WERI-Rb-1 (cell line): ENCODE results near the gene FAM162B.

Experiments used
- DNase-seq: peaks from one replicate; pipeline ENCODE4 v3.0.0-alpha.2; 2020
- H3K27ac ChIP-seq: fragments of 250-450 bp; sonication (Bioruptor Pico); 2 replicates; pipeline ENCODE4 v1.5.1; 2020; ENCODE audit warnings: mild to moderate bottlenecking, moderate library complexity
- H3K27me3 ChIP-seq: fragments of 250-450 bp; sonication (Bioruptor Pico); 2 replicates; pipeline ENCODE4 v1.5.1; 2021; ENCODE audit warnings: mild to moderate bottlenecking, low read depth, moderate library complexity; ENCODE audit not compliant: insufficient read depth, severe bottlenecking
- H3K36me3 ChIP-seq: fragments of 250-450 bp; sonication (Bioruptor Pico); 2 replicates; pipeline ENCODE4 v1.5.1; 2020; ENCODE audit warnings: mild to moderate bottlenecking, moderate library complexity
- H3K4me3 ChIP-seq: 2 replicates; pipeline ENCODE4 v1.5.1; 2011; ENCODE audit warnings: low read depth, mild to moderate bottlenecking, control low read depth, low read length
- H3K9me3 ChIP-seq: fragments of 250-450 bp; sonication (Bioruptor Pico); 2 replicates; pipeline ENCODE4 v1.5.1; 2021; ENCODE audit warnings: mild to moderate bottlenecking, moderate library complexity; ENCODE audit not compliant: severe bottlenecking
- TF ChIP-seq, protein P1 (sequence below): IDR thresholded peaks from 2 replicates; pipeline ENCODE4 v1.5.1; 2011; ENCODE audit warnings: low read depth, mild to moderate bottlenecking, control low read depth, inconsistent platforms, low read length

FAM162B gene

DNA sequence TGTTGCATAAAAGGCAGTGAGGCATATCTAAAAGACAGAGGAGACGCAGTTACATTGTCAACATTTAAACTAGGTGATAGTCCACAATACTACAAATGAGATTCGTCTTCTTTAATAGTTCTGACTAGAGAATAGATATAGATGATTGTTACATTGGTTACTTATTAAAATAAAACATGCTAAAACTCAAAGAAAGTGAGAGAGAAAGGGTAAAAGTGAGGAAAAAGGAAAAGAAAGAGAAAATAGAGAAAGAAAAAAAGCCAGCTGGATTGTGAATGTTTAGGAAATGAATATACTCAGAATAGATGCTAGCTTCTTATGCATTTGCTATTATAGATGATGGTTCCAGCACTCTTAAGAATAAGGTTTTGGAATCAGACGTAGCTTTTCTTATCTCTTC is 27.7 kb upstream of the FAM162B start:
- no peaks in the 10 kb centered on the region for H3K9me3 ChIP-seq
- no peak for DNase-seq
- no peaks in the 10 kb centered on the region for H3K36me3 ChIP-seq
- no peaks in the 10 kb centered on the region for H3K27me3 ChIP-seq
- H3K27ac ChIP-seq: no peak overlapping the region
- TF ChIP-seq, protein P1, sequence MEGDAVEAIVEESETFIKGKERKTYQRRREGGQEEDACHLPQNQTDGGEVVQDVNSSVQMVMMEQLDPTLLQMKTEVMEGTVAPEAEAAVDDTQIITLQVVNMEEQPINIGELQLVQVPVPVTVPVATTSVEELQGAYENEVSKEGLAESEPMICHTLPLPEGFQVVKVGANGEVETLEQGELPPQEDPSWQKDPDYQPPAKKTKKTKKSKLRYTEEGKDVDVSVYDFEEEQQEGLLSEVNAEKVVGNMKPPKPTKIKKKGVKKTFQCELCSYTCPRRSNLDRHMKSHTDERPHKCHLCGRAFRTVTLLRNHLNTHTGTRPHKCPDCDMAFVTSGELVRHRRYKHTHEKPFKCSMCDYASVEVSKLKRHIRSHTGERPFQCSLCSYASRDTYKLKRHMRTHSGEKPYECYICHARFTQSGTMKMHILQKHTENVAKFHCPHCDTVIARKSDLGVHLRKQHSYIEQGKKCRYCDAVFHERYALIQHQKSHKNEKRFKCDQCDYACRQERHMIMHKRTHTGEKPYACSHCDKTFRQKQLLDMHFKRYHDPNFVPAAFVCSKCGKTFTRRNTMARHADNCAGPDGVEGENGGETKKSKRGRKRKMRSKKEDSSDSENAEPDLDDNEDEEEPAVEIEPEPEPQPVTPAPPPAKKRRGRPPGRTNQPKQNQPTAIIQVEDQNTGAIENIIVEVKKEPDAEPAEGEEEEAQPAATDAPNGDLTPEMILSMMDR: no peak
- H3K4me3 ChIP-seq: no peak overlapping the region

DNA sequence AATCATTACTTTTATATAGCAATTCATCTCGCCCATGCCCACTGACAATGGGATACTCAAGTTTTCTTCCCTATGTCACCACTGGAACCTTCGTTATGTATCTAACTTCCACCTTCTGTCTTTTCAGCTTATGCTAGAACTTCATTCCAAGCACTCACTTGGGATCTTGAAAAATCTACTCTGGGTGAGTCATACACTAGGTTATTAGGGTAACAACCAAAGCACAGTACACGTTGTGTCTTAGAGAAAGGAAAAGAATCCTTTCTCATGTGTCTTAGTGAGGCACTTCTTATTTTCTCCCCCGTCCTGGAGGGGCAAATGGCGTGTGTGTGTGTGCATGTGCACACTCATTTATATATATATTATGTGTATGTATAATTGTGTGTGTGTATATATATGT is 18.3 kb upstream of the FAM162B start:
- no peak overlapping the region for H3K4me3 ChIP-seq
- no peaks in the 10 kb centered on the region for H3K36me3 ChIP-seq
- no peak overlapping the region for H3K27ac ChIP-seq
- no peaks in the 10 kb centered on the region for H3K27me3 ChIP-seq
- no peaks in the 10 kb centered on the region for H3K9me3 ChIP-seq
- DNase-seq: no peak
- TF ChIP-seq, protein P1: no peak

DNA sequence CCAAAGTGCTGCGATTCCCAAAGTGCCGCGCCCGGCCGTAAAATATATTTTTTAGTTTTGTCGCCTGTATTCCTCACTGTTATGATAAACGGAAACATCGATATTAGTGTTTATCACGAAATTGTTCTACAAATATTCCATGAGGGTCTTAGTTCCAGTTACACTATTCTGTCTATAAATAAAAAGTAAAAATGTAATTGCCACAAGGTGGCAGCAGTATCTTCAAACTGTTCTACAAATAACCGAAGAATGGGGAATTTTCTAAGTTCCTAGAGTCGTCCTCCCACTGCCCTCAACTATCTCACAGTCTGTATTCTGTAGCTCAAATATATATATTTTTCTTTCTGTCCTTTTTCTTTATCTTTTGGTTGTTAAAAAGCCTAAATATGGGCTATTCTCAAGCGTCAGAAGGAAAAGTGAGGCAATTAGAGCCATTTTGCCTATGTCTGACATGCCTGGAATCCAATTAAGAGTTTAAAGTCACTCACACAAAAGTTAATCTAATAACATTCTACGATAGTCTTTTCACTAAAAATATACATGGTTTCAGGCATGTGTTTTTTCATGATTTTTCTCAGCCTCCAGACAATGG is 14.2 kb upstream of the FAM162B start:
- H3K9me3 ChIP-seq: no peaks in the 10 kb centered on the region
- no peak for DNase-seq
- TF ChIP-seq, protein P1: no peak
- H3K36me3 ChIP-seq: no peaks in the 10 kb centered on the region
- no peak overlapping the region for H3K27ac ChIP-seq
- peak overlapping the region; percentile 18; the same call in 1 of the 2 replicates for H3K4me3 ChIP-seq
- H3K27me3 ChIP-seq: no peaks in the 10 kb centered on the region

DNA sequence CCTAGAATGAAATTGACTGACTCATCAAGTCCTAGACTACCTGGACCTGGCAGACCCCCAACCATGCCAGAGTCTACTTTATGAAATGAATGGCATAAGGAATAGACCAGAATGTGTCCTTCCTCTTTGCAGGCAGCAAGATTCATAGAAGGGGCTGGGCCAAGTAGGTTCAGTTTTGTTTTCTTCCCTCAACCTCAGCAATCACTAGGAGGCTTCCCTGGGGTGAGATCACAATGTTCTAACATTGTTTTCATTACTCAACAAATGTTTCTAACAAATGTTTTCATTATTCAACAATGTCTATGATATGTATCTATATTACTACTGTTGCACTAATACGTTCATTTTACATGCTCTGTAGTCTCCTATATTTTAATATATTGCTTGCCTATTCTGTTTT is 8.4 kb upstream of the FAM162B start:
- no peak for DNase-seq
- Histone ChIP-seq H3K9me3 (no peaks in the 10 kb centered on the region), H3K27ac (no peak overlapping the region), H3K36me3 (no peaks in the 10 kb centered on the region), H3K27me3 (no peaks in the 10 kb centered on the region), H3K4me3 (no peak overlapping the region)
- TF ChIP-seq, protein P1: no peak

DNA sequence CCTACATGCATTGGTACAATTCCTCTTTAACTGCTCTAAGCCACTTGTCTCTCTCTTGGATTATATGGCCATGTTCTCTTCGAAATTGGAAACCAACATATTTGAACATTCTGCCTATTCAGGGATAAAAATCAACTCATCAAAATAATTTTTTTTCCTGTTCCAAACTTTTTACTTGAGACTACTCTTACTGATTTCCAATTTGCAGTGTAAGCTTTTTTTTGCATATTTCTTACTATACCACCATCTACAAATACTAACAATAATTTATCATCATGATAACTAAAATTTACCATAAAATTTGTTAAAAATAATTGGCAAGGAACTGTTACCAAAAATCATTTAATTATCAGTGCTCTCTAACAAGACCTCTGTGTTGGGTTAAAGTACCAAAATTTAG is 6.9 kb upstream of the FAM162B start:
- no peak overlapping the region for H3K4me3 ChIP-seq

DNA sequence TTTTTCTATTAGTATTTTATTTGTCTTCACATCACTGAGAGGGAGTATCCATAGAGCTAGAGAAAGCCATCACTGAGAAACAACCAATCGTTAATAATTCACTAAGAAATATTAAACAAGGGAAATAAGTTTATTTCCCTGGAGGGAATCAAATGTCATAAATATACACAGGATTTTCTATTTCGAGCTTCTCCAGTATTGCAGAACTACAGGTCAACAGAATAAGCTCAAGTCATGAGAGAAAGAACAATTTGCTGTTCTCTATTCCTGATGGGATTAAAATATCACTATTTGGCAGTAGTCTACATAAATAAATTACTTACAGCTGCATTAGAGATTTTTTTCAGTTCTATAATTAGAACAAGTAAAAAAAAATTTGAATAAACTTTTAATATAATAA is 2.2 kb upstream of the FAM162B start:
- TF ChIP-seq, protein P1: no peak
- H3K27me3 ChIP-seq: peaks cover 3% of the 10 kb centered on the region
- H3K36me3 ChIP-seq: no peaks in the 10 kb centered on the region
- no peak for DNase-seq
- no peaks in the 10 kb centered on the region for H3K9me3 ChIP-seq
- H3K27ac ChIP-seq: no peak overlapping the region
- no peak overlapping the region for H3K4me3 ChIP-seq

More for the DNA sequence above, 6.9 kb upstream of the FAM162B start:
- Histone ChIP-seq H3K27ac (no peak overlapping the region), H3K9me3 (no peaks in the 10 kb centered on the region), H3K27me3 (no peaks in the 10 kb centered on the region), H3K36me3 (no peaks in the 10 kb centered on the region)
- TF ChIP-seq, protein P1: no peak
- DNase-seq: no peak
